Stimulated activated CD8-positive, alpha-beta memory T cell treated with anti-CD3 and anti-CD28 coated beads, Interleukin-7, amount 100 ng/mL, for 4 hours (primary cell): ENCODE data around the gene SP2.
"Not testable (repeated sequence)": the region's sequence is repeated elsewhere in the genome, so short reads cannot be mapped to it uniquely, and the experiment has no call there.

Experiments
- DNase-seq, 2 donors: peaks; one replicate each; pipeline ENCODE4 v3.0.0-alpha.2; 2020; ENCODE audit warnings: low read depth in 2 of 2

The SP2 gene

GRCh38 chr17:47918991-47919390, 23.0 kb downstream of the SP2 start:
- DNase-seq: no peak

- DNase-seq: not testable (repeated sequence)
Measured at GRCh38 chr17:47919889-47920288, 23.9 kb downstream of the SP2 start.

GRCh38 chr17:47924785-47925677, 29.0 kb downstream of the SP2 start:
- DNase-seq: no peak

GRCh38 chr17:47925678-47925988, 29.6 kb downstream of the SP2 start:
- no peak for DNase-seq

GRCh38 chr17:47927821-47928400, 31.9 kb downstream of the SP2 start:
- no peak for DNase-seq

- DNase-seq: no peak
Measured at GRCh38 chr17:47928415-47928814, 32.4 kb downstream of the SP2 start.

GRCh38 chr17:47929218-47930000, 33.4 kb downstream of the SP2 start:
- no peak for DNase-seq

GRCh38 chr17:47931848-47932247, 35.8 kb downstream of the SP2 start:
- no peak for DNase-seq

GRCh38 chr17:47934856-47935255, 38.8 kb downstream of the SP2 start:
- no peak for DNase-seq

GRCh38 chr17:47935468-47935867, 39.4 kb downstream of the SP2 start:
- DNase-seq: not testable (repeated sequence)

- DNase-seq: no peak
Measured at GRCh38 chr17:47935961-47936360, 39.9 kb downstream of the SP2 start.

- DNase-seq: no peak
Measured at GRCh38 chr17:47937941-47938340, 41.9 kb downstream of the SP2 start.

GRCh38 chr17:47941246-47942095, 45.4 kb downstream of the SP2 start, which contains the start of gene PNPO:
TSS of gene PNPO (plus strand) at chr17:47941571. CDS start at chr17:47941676, 105 bp downstream.
- DNase-seq: peak; percentile 93 to 97

GRCh38 chr17:47942096-47942510, 46.1 kb downstream of the SP2 start:
- DNase-seq: no peak

GRCh38 chr17:47942568-47942967, 46.5 kb downstream of the SP2 start:
- DNase-seq: no peak

GRCh38 chr17:47945080-47945479, 49.0 kb downstream of the SP2 start:
- DNase-seq: no peak

GRCh38 chr17:47945529-47946508, 49.8 kb downstream of the SP2 start:
- no peak for DNase-seq

- no peak for DNase-seq
Measured at GRCh38 chr17:47946516-47946915, 50.5 kb downstream of the SP2 start.

- peak; percentile 47 to 56 for DNase-seq
Measured at GRCh38 chr17:47946929-47947397, 50.9 kb downstream of the SP2 start.

GRCh38 chr17:47948706-47949196, 52.7 kb downstream of the SP2 start:
- no peak for DNase-seq
